Measurements from ENCODE around the gene CTIF.

DNA sequence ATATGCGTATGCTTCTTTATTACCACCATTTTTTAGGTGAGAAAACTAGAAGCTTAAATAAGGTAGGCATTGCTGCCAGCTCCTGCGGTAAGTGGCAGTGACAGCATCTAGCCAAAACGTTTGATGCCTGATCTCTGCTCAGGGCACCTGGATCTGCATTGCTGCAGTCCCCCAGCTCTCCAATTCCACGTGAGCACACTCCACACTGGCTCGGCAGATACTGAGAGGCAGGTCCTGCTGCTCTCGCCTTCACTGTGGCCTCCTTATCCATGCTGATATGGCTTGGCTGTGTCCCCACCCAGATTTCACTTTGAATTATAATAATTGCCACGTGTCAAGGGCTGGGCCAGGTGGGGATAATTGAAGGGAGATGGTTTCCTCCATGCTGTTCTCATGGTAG lies 160.9 kb downstream of the CTIF start:
- TF ChIP-seq POLR2AphosphoS5 (IDR thresholded peaks at IDR 0.05; ENCODE audit: low read depth, low read length) = no peak
- TF ChIP-seq, protein P1, sequence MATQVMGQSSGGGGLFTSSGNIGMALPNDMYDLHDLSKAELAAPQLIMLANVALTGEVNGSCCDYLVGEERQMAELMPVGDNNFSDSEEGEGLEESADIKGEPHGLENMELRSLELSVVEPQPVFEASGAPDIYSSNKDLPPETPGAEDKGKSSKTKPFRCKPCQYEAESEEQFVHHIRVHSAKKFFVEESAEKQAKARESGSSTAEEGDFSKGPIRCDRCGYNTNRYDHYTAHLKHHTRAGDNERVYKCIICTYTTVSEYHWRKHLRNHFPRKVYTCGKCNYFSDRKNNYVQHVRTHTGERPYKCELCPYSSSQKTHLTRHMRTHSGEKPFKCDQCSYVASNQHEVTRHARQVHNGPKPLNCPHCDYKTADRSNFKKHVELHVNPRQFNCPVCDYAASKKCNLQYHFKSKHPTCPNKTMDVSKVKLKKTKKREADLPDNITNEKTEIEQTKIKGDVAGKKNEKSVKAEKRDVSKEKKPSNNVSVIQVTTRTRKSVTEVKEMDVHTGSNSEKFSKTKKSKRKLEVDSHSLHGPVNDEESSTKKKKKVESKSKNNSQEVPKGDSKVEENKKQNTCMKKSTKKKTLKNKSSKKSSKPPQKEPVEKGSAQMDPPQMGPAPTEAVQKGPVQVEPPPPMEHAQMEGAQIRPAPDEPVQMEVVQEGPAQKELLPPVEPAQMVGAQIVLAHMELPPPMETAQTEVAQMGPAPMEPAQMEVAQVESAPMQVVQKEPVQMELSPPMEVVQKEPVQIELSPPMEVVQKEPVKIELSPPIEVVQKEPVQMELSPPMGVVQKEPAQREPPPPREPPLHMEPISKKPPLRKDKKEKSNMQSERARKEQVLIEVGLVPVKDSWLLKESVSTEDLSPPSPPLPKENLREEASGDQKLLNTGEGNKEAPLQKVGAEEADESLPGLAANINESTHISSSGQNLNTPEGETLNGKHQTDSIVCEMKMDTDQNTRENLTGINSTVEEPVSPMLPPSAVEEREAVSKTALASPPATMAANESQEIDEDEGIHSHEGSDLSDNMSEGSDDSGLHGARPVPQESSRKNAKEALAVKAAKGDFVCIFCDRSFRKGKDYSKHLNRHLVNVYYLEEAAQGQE (IDR thresholded peaks at IDR 0.05; ENCODE audit: insufficient read depth in 1 of 2, low read depth in 2 of 2, low read length in 1 of 2) = no peak
- TF ChIP-seq, protein P2, sequence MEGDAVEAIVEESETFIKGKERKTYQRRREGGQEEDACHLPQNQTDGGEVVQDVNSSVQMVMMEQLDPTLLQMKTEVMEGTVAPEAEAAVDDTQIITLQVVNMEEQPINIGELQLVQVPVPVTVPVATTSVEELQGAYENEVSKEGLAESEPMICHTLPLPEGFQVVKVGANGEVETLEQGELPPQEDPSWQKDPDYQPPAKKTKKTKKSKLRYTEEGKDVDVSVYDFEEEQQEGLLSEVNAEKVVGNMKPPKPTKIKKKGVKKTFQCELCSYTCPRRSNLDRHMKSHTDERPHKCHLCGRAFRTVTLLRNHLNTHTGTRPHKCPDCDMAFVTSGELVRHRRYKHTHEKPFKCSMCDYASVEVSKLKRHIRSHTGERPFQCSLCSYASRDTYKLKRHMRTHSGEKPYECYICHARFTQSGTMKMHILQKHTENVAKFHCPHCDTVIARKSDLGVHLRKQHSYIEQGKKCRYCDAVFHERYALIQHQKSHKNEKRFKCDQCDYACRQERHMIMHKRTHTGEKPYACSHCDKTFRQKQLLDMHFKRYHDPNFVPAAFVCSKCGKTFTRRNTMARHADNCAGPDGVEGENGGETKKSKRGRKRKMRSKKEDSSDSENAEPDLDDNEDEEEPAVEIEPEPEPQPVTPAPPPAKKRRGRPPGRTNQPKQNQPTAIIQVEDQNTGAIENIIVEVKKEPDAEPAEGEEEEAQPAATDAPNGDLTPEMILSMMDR (IDR thresholded peaks at IDR 0.05) = no peak
- no peak for TF ChIP-seq TCF7L2 (IDR thresholded peaks at IDR 0.05; ENCODE audit: low read depth, low read length)
